Vagina (tissue), 2 donors: ENCODE results near the gene TRIM7.

Experiments used
- POLR2A ChIP-seq, 2 donors: fragments of 450-650 bp; IDR thresholded peaks; one replicate each; pipeline ENCODE4 v1.6.1; 2017; ENCODE audit warnings: antibody characterized with exemption in 2 of 2, mild to moderate bottlenecking in 2 of 2, moderate library complexity in 2 of 2
- POLR2AphosphoS5 ChIP-seq, 2 donors: sonication (generic); formaldehyde crosslinking; IDR thresholded peaks; one replicate each; pipeline ENCODE4 v1.9.0; 2017; ENCODE audit warnings: antibody characterized with exemption in 2 of 2, mild to moderate bottlenecking in 2 of 2, low read depth in 1 of 2; ENCODE audit not compliant: insufficient read depth in 1 of 2
- TF ChIP-seq, protein P1 (sequence below), 3 experiments: fragments of 450-650 bp in 2 of 3; fragments of 200-600 bp in 1 of 3; sonication (generic) in 1 of 3; IDR thresholded peaks; one replicate each; pipeline ENCODE4 v1.5.1; 2017 to 2019; ENCODE audit warnings: antibody characterized with exemption in 3 of 3, mild to moderate bottlenecking in 2 of 3, moderate library complexity in 2 of 3

DNA sequence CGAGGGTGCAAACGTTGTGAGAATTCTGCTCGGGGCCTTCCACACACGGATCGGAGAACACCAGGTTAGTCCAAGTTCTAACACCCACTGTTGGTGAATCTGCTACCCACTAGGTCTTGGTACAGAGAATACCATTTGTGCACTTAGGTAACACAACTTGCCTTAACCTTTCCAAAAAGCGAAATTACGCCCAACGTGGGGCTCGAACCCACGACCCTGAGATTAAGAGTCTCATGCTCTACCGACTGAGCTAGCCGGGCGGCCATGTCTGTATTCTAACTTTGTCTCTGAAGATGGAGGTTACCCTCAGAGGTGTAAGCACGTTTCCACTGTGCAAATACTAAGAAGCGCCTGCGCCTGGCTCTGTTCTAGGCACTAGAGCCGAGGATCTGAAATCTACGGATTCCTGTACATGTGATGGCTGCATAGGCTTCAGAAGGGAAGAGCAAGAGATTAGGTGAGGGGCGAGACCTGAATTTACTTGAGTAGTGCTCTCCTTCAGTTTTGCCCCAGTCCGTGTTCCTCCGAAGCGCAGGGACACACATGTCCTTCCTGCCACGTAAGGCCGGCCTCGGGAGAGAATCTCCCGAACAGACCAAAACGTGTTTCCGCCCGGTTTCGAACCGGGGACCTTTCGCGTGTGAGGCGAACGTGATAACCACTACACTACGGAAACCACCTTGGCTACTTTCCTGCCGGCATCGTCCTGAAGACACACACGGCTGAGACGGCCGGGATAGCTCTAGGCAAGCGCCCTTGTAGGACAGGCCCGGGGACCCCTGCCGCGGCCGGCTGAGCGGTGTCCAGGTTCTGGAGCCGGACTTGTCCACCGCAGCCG lies 17.0 kb upstream of the TRIM7 start:
- TF ChIP-seq, protein P1, sequence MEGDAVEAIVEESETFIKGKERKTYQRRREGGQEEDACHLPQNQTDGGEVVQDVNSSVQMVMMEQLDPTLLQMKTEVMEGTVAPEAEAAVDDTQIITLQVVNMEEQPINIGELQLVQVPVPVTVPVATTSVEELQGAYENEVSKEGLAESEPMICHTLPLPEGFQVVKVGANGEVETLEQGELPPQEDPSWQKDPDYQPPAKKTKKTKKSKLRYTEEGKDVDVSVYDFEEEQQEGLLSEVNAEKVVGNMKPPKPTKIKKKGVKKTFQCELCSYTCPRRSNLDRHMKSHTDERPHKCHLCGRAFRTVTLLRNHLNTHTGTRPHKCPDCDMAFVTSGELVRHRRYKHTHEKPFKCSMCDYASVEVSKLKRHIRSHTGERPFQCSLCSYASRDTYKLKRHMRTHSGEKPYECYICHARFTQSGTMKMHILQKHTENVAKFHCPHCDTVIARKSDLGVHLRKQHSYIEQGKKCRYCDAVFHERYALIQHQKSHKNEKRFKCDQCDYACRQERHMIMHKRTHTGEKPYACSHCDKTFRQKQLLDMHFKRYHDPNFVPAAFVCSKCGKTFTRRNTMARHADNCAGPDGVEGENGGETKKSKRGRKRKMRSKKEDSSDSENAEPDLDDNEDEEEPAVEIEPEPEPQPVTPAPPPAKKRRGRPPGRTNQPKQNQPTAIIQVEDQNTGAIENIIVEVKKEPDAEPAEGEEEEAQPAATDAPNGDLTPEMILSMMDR (IDR thresholded peaks at IDR 0.05): no peak
- no peak for TF ChIP-seq POLR2A (IDR thresholded peaks at IDR 0.05)
- peak; percentile 39 to 82 for TF ChIP-seq POLR2AphosphoS5 (IDR thresholded peaks at IDR 0.05; ENCODE audit: insufficient read depth in 1 of 2, low read depth in 1 of 2)
